ENCODE measurements around the gene DNAJC15.

DNAJC15 gene

GRCh38 chr13:43086181-43086580, 62.8 kb downstream of the DNAJC15 start:
- no peak for DNase-seq (ENCODE audit: low read depth)

DNA sequence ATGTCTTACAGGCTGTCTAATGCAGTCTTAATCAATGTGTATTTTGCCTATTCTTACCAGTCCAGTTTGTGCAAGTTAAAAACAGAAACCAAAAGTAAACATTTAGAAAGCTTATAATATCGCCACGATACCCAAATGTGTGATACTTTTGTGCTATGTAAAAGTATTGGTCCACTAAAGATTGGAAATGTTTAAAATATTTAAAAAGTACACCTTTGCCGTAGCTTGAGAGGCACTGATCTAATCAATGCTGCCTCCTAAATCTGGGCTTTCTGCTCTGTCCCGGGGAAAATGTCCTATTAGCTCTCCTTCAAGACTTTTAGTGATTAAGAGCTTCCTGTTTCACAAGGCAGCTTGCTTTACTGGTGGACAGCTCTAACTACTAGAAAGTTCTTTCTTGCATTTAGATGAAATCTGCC, 64.7 kb downstream of the DNAJC15 start:
- no peak for DNase-seq (ENCODE audit: low read depth)

DNA sequence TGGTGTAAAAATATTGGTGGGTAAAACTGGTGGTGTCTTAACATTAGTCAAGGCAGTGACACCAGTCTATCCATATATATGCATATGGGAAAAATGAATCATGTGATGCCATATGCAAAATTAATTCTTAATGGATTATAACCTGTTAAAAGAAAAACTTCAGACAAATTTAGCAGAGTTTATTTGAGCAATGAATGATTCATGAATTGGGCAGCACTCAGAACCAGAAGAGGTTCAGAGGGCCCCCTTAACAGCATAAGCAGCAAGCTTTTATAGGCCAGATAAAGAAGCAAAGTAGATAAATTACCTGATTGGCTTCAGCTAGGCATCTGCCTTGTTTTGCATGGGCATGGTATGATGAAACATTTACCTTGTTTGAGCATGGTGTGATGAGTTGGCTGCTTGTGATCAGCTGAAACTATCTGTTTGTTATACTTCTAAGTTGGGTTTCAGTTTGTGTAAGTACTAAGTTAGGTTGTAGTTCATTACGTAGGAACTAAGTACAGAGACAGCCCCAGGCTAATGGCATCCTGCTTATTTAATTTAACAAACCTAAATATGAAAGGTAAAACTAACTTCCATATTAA, 66.6 kb downstream of the DNAJC15 start:
- DNase-seq (ENCODE audit: low read depth) = no peak

GRCh38 chr13:43094901-43095300, 71.5 kb downstream of the DNAJC15 start:
- no peak for DNase-seq (ENCODE audit: low read depth)

DNA sequence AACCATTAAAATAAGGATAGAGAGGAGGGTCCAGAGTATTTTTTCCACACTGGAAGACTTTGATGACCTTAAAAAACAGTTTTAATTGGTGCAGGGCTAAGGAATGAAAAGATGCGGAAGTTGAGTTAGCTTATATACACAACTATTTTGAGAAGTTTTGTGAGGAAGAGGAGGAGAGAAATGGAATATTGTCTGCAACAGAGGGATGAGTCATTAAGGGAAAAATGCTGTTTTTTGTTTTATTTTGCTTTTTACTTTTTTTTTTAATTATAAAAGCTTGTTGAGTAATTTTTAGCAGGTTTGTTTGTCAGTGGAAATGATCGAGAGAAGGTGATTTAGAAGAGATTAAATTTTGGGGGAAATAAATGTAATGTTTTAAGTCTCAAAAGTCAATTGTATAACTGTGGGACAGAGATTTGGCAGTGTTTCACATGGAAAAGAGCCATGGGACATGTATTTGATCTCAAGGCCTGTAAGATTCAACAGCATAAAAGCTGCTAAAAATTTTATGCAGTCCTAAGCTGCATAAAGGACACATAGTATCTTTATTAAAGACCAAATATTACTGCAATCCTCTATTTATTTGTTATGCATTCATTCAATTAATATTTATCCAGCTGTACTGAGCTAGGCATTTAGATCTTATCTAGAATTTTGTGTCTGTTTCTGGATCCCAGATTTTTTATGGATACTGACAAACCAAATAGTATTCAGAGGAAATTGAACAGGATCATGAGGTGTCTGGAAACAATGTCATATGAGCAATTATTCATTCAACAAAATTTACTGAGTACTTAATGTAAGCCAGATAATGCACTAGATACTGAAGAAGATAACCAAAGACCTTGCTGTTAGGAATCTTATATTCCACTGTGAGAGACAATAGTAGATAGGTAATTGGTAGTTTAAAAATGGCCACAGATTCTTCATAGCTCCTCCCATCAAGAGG, 72.7 kb downstream of the DNAJC15 start:
- DNase-seq (ENCODE audit: low read depth) = no peak

- no peak for DNase-seq (ENCODE audit: low read depth)
Observed at GRCh38 chr13:43100667-43101066, 77.3 kb downstream of the DNAJC15 start.

- DNase-seq (ENCODE audit: low read depth) = no peak
Observed at GRCh38 chr13:43102304-43102703, 78.9 kb downstream of the DNAJC15 start.

DNA sequence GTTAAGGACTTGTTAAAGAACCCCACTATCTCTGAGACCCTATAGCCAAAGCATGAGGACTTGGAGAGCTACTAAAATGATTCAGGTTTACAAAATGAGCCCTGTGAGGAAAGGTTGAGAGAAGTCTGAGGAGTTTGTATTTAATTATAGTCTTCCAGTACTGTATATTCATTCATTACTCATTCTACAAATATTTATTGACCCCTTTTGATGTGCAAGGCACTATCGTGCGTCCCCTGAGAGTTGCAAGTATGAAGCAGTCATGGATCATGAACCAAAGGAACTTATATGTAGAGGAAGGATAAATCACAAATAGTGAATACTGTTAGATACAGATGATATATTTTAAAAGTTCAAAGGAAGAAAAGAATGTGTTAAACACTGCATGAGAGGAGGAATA, 84.4 kb downstream of the DNAJC15 start:
- DNase-seq (ENCODE audit: low read depth) = no peak

GRCh38 chr13:43110036-43110435, 86.7 kb downstream of the DNAJC15 start:
- no peak for DNase-seq (ENCODE audit: low read depth)

DNA sequence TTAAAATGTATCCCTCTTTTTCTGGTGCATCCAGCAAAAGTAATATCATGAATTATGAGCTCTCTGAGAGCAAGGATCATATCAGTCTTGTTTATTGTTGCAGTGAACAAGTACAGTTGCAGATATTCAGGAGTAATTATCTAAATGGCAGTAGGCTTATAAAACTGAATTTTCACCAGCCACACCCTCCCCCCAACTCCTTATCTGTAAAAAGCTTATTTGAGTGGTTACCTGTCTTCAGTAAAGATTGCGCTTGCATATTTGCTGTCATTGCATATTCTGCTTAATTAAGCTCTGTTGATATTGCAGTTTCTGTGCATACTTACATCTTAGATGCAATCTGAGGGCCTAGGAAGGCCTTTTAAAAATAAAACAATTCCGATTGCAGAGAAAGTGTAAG, 87.3 kb downstream of the DNAJC15 start:
- no peak for DNase-seq (ENCODE audit: low read depth)

- no peak for DNase-seq (ENCODE audit: low read depth)
Observed at GRCh38 chr13:43111559-43112400, 88.4 kb downstream of the DNAJC15 start.

DNA sequence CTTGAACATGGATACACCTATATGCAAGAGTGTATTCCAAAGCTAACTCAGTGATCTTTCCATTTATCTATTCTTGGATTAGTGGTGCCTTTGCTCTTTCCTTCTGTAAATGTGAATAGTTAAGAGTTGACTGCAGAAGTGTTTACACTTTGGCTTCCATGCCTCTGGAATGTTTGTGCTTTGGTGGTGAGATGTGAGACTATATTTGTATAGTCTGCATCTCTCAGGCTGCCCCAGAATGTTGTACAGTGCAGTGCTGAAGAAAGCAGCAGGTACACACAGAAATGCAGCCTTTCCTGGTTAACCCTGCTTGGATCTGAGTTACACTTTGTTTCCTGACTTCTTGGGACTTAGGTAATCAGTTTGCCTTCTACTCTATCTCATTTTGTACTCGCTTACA, 90.2 kb downstream of the DNAJC15 start:
- DNase-seq (ENCODE audit: low read depth) = no peak

DNA sequence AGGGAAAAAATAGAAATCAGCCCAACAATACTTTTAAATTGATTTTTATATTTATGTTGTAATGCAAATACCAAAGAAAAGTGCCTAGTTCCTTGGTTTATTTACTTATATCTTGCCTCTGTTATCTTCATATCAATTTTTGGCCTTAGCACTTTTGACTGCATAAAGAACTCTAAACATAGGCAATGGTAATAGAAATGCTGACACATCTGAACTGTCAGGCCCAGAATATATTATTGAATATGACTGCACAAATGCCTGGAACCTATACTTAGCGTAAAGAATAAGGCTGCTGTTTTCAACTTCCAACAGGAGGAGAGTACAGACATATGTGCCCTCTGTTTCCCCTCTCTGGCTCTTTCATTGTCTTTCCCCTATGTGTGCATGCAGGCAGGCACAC, 91.1 kb downstream of the DNAJC15 start:
- no peak for DNase-seq (ENCODE audit: low read depth)

- DNase-seq (ENCODE audit: low read depth) = no peak
Observed at GRCh38 chr13:43115141-43115540, 91.8 kb downstream of the DNAJC15 start.

- no peak for DNase-seq (ENCODE audit: low read depth)
Observed at GRCh38 chr13:43116242-43116641, 92.9 kb downstream of the DNAJC15 start.

GRCh38 chr13:43118521-43118920, 95.1 kb downstream of the DNAJC15 start:
- DNase-seq (ENCODE audit: low read depth) = no peak

GRCh38 chr13:43119206-43119605, 95.8 kb downstream of the DNAJC15 start:
- no peak for DNase-seq (ENCODE audit: low read depth)

- DNase-seq (ENCODE audit: low read depth) = no peak
Observed at GRCh38 chr13:43122791-43123190, 99.4 kb downstream of the DNAJC15 start.

GRCh38 chr13:43123856-43124255, 100.5 kb downstream of the DNAJC15 start:
- no peak for DNase-seq (ENCODE audit: low read depth)

DNA sequence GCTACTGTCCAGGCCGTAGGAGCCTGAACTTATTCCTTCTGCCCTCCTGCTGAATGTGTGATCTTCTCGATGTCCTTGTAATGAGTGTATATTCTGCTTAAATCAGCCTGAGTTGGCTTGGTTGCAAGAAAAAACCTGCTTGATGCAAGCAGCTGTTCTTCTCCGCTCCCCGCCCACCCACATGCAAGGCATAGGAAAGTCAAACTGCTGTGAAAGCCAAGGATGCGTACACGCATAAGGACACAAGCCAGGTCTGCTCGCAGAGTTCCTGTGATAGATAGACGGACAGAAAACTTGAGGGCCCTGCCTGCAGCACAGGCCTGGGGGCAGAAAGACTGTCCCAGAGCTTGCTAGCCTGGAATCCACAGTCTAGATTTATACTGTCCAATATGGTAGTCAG, 101.1 kb downstream of the DNAJC15 start:
- DNase-seq (ENCODE audit: low read depth) = no peak

DNA sequence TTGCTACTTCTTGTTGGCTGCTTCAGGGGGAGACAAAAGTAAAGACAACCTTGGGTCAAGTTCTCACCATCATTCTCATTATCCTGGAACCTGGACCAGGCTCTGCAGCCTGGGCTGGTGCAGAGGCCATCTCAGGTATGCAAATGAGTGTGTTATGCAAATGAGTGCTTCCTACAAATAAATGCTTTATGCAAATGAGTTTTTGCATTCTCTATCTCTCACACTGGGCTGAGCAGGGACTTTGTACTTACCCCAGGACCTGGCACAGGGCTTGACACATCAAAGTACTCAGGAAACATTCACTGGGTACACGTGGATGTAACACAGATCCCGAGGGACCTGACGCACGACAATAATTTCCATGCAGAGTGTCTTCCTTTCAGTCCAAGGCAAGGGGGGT, 103.0 kb downstream of the DNAJC15 start:
- DNase-seq (ENCODE audit: low read depth) = no peak

DNA sequence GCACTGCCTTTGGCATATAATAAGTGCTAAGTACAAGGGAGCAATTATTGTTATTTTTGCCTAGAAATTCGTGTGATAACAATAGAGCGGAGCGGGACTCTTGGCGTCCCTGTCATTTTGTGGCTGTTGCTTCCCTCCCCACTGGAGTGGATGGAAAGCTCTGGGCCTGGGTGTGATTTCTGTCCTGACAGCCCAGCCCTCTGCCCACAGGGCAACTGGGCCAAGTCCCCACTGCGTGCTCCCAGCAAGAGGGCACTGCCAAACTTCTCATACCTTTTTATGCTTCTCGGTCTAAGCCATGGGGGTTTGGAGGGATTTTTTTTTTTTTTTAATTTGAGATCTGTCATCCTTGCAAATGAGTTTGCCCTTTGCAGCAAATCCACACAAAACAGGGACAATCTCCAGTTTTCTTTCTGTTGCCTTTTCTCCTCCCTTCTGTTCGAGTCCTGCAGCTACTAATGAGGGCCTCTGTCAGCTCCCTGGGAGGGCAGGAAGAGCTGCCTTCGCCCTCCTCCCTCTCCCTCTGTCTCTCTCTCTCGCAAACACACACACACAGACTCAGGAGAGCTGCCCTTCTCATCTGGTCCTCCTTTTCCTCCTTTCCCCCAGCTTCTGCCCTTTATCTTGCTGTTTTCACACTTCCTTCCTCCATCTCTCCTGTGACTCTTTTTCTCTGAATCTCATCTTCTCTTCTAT, 103.9 kb downstream of the DNAJC15 start:
- DNase-seq (ENCODE audit: low read depth) = no peak

Data from stimulated activated CD8-positive, alpha-beta memory T cell treated with anti-CD3 and anti-CD28 coated beads, Interleukin-7, amount 100 ng/mL, for 24 hours (primary cell).